HL-60 (cell line): ENCODE data around the gene RTKN.

Experiments
- GABPA ChIP-seq: IDR thresholded peaks from 2 replicates; pipeline ENCODE4 v1.6.1; 2012; ENCODE audit warnings: low read depth
- POLR2AphosphoS5 ChIP-seq: IDR thresholded peaks from 2 replicates; pipeline ENCODE4 v1.6.1; 2012; ENCODE audit warnings: low read depth
- SPI1 ChIP-seq: IDR thresholded peaks from 2 replicates; pipeline ENCODE4 v1.6.1; 2012; ENCODE audit warnings: low read depth, mild to moderate bottlenecking, borderline replicate concordance
- TF ChIP-seq, protein P1 (sequence below): IDR thresholded peaks from one replicate; pipeline ENCODE4 v1.5.1; 2011; ENCODE audit warnings: low read length, control low read depth, inconsistent platforms; ENCODE audit not compliant: insufficient read depth
- TF ChIP-seq, protein P2 (sequence below): IDR thresholded peaks from 2 replicates; pipeline ENCODE4 v1.6.1; 2012; ENCODE audit warnings: low read depth; ENCODE audit not compliant: insufficient replicate concordance

DNA sequence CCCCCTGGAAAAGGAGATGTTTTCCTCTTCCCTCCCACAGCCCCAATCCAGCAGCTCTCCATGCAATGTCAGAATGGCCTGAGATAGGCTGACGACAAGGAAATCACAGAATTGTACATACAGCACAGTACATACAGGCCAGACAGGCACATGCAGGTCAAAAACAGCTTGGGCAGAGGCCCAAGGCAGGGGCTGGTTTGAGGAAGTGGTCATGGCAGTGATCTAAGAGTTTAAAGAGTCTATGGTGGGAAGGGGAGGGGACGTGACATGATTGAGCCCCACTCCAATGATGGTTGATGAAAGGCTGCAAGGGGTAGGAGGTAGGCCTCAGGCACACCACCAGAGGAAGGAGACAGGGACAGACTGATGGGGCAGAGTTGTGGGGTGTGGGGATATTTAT, 65.9 kb downstream of the RTKN start:
- TF ChIP-seq POLR2AphosphoS5 (no peak), SPI1 (peak; percentile 84), GABPA (no peak)
- TF ChIP-seq, protein P1, sequence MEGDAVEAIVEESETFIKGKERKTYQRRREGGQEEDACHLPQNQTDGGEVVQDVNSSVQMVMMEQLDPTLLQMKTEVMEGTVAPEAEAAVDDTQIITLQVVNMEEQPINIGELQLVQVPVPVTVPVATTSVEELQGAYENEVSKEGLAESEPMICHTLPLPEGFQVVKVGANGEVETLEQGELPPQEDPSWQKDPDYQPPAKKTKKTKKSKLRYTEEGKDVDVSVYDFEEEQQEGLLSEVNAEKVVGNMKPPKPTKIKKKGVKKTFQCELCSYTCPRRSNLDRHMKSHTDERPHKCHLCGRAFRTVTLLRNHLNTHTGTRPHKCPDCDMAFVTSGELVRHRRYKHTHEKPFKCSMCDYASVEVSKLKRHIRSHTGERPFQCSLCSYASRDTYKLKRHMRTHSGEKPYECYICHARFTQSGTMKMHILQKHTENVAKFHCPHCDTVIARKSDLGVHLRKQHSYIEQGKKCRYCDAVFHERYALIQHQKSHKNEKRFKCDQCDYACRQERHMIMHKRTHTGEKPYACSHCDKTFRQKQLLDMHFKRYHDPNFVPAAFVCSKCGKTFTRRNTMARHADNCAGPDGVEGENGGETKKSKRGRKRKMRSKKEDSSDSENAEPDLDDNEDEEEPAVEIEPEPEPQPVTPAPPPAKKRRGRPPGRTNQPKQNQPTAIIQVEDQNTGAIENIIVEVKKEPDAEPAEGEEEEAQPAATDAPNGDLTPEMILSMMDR: no peak
- TF ChIP-seq, protein P2, sequence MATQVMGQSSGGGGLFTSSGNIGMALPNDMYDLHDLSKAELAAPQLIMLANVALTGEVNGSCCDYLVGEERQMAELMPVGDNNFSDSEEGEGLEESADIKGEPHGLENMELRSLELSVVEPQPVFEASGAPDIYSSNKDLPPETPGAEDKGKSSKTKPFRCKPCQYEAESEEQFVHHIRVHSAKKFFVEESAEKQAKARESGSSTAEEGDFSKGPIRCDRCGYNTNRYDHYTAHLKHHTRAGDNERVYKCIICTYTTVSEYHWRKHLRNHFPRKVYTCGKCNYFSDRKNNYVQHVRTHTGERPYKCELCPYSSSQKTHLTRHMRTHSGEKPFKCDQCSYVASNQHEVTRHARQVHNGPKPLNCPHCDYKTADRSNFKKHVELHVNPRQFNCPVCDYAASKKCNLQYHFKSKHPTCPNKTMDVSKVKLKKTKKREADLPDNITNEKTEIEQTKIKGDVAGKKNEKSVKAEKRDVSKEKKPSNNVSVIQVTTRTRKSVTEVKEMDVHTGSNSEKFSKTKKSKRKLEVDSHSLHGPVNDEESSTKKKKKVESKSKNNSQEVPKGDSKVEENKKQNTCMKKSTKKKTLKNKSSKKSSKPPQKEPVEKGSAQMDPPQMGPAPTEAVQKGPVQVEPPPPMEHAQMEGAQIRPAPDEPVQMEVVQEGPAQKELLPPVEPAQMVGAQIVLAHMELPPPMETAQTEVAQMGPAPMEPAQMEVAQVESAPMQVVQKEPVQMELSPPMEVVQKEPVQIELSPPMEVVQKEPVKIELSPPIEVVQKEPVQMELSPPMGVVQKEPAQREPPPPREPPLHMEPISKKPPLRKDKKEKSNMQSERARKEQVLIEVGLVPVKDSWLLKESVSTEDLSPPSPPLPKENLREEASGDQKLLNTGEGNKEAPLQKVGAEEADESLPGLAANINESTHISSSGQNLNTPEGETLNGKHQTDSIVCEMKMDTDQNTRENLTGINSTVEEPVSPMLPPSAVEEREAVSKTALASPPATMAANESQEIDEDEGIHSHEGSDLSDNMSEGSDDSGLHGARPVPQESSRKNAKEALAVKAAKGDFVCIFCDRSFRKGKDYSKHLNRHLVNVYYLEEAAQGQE: no peak
